Mucosa of descending colon (tissue), 3 donors: ENCODE measurements around the gene RET. TPM values are rescaled to one million over a fixed set of nuclear protein-coding genes. Genes with fewer than 3 reads are reported as not detected.
A peak's percentile ranks its signal among the peaks of the same experiment; 100 is the strongest.

Experiments
- ATAC-seq: fragments of 200-7000 bp; cut with Tn5 transposase; one replicate; pipeline ENCODE4 v1.9.1; 2020; ENCODE audit warnings: mild to moderate bottlenecking, moderate library complexity
- DNase-seq, 3 donors: peaks; one replicate each; pipeline ENCODE4 v3.0.0-alpha.2; 2020
- H3K36me3 ChIP-seq: fragments of 200-600 bp; one replicate; pipeline ENCODE4 v1.8.0; 2021; ENCODE audit warnings: low read depth, mild to moderate bottlenecking
- H3K4me1 ChIP-seq: fragments of 200-600 bp; one replicate; pipeline ENCODE4 v1.8.0; 2021; ENCODE audit warnings: low read depth, mild to moderate bottlenecking
- H3K4me3 ChIP-seq: fragments of 200-600 bp; one replicate; pipeline ENCODE4 v1.8.0; 2021; ENCODE audit warnings: mild to moderate bottlenecking
- H3K9me3 ChIP-seq: fragments of 200-600 bp; one replicate; pipeline ENCODE4 v1.8.0; 2021; ENCODE audit warnings: mild to moderate bottlenecking
- CTCF ChIP-seq: fragments of 200-600 bp; IDR thresholded peaks from one replicate; pipeline ENCODE4 v1.8.0; 2022; ENCODE audit warnings: antibody characterized with exemption, mild to moderate bottlenecking
- intact Hi-C, 2 donors: fragments of 100-400 bp; cut with DNase I in 1 of 2; cut with micrococcal nuclease in 1 of 2; formaldehyde crosslinking; loops; one replicate each; pipeline versions ENCODE4 v1.11.0 to v1.11.1; 2022; cut with DNase I, micrococcal nuclease
- total RNA-seq, 3 donors: library from RNA; stranded (reverse); fragmentation: NEBNext Ultra II Directional in 2 of 3; extraction: Animal tissue kit (Norgen Biotek cat#: 25700) in 2 of 3; gene quantifications; one replicate each; pipeline versions ENCODE4 v1.2.1 to v1.2.4, GENCODE V29; 2021 to 2023
- donor health status: DM: no; HTN: no; CAD: no; lungs with moderate emphysema.
- donor health status: DM: no; HTN: no; CAD: no.
- donor health status: DM: no; HTN: yes; CAD: no.

Gene RET
- total RNA-seq, 3 donors from 2014 or later, result 0.84 to 13.5 (median 1.6) TPM

DNA sequence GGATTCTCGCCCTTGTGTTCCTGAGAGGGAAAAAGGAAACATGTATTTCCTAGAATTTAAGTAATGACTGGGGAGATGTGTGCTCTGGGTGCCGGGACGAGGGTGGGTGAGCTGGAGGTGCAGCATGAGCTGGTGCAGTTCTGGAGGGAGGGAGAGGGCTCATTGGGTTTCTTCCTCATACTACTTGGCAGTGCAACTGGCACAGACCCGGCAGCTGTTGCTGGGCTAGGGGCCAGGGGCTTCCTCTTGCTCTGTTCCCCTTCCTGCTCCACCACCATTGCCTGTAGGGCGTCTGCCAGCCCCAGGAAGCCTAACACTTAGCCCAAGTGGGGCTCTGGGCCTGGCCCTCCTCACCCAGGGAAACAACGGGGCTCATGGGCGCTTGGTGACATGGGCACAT lies 5.9 kb downstream of the RET start:
- intact Hi-C loops, result no loop called here
- H3K4me1 ChIP-seq, result no peaks in the 10 kb centered on the region
- no peak for DNase-seq
- H3K4me3 ChIP-seq, result no peak overlapping the region
- no peak for TF ChIP-seq CTCF
- peak; percentile 5 for ATAC-seq
- no peaks in the 10 kb centered on the region for H3K9me3 ChIP-seq
- no peaks in the 10 kb centered on the region for H3K36me3 ChIP-seq

GRCh38 chr10:43083764-43084163 lies 6.9 kb downstream of the RET start:
- Histone ChIP-seq H3K4me3 (no peak overlapping the region), H3K36me3 (no peaks in the 10 kb centered on the region), H3K4me1 (no peaks in the 10 kb centered on the region), H3K9me3 (no peaks in the 10 kb centered on the region)
- intact Hi-C loops, result no loop called here
- DNase-seq (no peak), ATAC-seq (no peak)
- TF ChIP-seq CTCF, result no peak

DNA sequence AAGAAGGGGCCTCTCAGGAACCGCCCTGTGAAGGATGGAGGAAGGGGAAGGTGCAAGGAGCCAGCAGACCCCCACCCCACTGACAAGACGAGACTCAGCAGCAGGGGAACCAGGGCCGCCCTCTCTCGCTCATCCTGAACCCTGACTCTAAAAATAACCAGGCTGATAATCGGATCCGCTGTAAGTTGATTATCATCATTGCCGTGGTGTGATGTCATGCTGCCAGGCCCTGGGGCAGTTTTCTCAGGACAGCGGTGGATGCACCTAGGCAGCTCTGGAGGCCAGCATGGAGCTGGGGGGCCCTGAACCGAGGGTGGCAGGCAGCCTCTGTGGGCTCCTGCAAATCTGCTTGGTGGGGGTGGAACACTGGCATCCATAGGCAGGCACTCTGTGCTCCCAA lies 7.9 kb downstream of the RET start:
- no peak for DNase-seq
- no peak overlapping the region for H3K4me3 ChIP-seq
- H3K9me3 ChIP-seq, result no peaks in the 10 kb centered on the region
- no peaks in the 10 kb centered on the region for H3K36me3 ChIP-seq
- intact Hi-C loops, result no loop called here
- no peaks in the 10 kb centered on the region for H3K4me1 ChIP-seq
- no peak for TF ChIP-seq CTCF
- no peak for ATAC-seq

- no peaks in the 10 kb centered on the region for H3K36me3 ChIP-seq
- H3K9me3 ChIP-seq, result no peaks in the 10 kb centered on the region
- intact Hi-C loops, result no loop called here
- DNase-seq, result no peak
- no peaks in the 10 kb centered on the region for H3K4me1 ChIP-seq
- TF ChIP-seq CTCF, result no peak
- ATAC-seq, result no peak
- H3K4me3 ChIP-seq, result no peak overlapping the region
Measured at GRCh38 chr10:43086321-43086942, 9.6 kb downstream of the RET start.

DNA sequence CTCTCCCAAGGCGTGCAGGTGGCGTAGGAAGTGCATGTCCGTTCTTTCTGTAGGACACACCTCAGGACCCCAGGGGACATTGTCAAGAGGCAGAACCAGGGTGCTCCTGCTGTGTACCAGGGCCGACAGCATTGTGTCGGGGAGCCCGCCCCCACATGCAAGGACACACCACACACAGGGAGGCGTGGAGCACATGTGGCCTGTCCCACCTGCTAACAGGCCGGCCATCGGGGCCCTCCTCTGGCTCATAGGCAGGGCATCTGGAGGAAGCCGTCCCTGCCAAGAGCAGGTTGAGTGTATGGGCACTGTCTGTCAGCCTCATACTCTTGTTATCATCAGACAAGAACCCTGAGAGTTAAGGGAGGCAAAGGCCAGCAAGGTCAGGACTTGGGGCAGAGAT lies 12.7 kb downstream of the RET start:
- Histone ChIP-seq H3K9me3 (no peaks in the 10 kb centered on the region), H3K36me3 (no peaks in the 10 kb centered on the region), H3K4me3 (no peak overlapping the region), H3K4me1 (no peaks in the 10 kb centered on the region)
- intact Hi-C loops, result no loop called here
- DNase-seq (no peak), ATAC-seq (no peak)
- no peak for TF ChIP-seq CTCF

DNA sequence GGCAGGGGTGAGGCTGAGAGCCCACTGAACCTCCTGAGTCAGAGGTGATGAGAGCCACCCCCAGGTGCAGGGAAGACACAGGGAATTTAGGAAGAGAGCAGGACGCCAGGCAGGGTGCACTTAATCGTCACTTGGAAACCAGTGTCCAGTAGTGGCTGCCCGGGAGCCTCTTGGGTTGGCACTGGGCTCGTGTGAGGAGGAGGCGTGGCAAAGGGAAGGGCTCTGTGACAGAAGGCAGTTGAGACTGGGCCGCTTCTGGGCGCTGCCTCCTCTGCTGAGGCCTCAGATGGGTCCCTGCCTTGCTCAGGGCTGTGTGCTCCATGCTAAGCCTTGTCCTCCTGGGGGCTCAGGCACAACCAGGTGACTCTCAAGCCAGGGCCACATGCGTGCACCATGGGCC lies 13.3 kb downstream of the RET start:
- intact Hi-C loops, result no loop called here
- DNase-seq (peak in 1 of 3 donors; percentile 17), ATAC-seq (peak; percentile 46)
- Histone ChIP-seq H3K36me3 (no peaks in the 10 kb centered on the region), H3K4me3 (no peak overlapping the region), H3K4me1 (no peaks in the 10 kb centered on the region), H3K9me3 (no peaks in the 10 kb centered on the region)
- no peak for TF ChIP-seq CTCF
